Glutamatergic neuron (in vitro differentiated cells): ENCODE measurements around the gene CMTM5. TPM values are rescaled to one million over a fixed set of nuclear protein-coding genes. Genes with fewer than 3 reads are reported as not detected.

Source experiments
- DNase-seq: peaks from one replicate; pipeline ENCODE4 v3.0.0; 2022
- H3K27ac Mint-ChIP-seq: one replicate; pipeline ENCODE4 v1.8.0; 2020; ENCODE audit warnings: mild to moderate bottlenecking, mixed read lengths, inconsistent platforms; ENCODE audit not compliant: unreplicated experiment
- H3K27me3 Mint-ChIP-seq: one replicate; pipeline ENCODE4 v1.8.0; 2020; ENCODE audit warnings: mild to moderate bottlenecking, moderate library complexity, mixed read lengths, inconsistent platforms; ENCODE audit not compliant: unreplicated experiment
- H3K36me3 Mint-ChIP-seq: one replicate; pipeline ENCODE4 v1.8.0; 2020; ENCODE audit warnings: mild to moderate bottlenecking, mixed read lengths, inconsistent platforms; ENCODE audit not compliant: unreplicated experiment
- H3K4me1 Mint-ChIP-seq: one replicate; pipeline ENCODE4 v1.8.0; 2020; ENCODE audit warnings: mild to moderate bottlenecking, low read depth, mixed read lengths, inconsistent platforms; ENCODE audit not compliant: unreplicated experiment
- H3K4me3 Mint-ChIP-seq: one replicate; pipeline ENCODE4 v1.8.0; 2020; ENCODE audit warnings: mild to moderate bottlenecking, mixed read lengths, inconsistent platforms; ENCODE audit not compliant: unreplicated experiment
- H3K9me3 Mint-ChIP-seq: one replicate; pipeline ENCODE4 v1.8.0; 2020; ENCODE audit warnings: mild to moderate bottlenecking, moderate library complexity, mixed read lengths, inconsistent platforms; ENCODE audit not compliant: unreplicated experiment
- long read RNA-seq: library from polyadenylated mRNA; unstranded; transcript quantifications from one replicate; pipeline ENCODE4 v2.0.0, GENCODE V29; 2020; ENCODE audit not compliant: unreplicated experiment
- total RNA-seq: library from RNA; stranded (reverse); fragmentation: NEBNext Ultra II Directional; extraction: Animal tissue kit (Norgen Biotek cat#: 25700); gene quantifications from one replicate; pipeline ENCODE4 v1.2.1, GENCODE V29; 2021; ENCODE audit not compliant: unreplicated experiment
- TF ChIP-seq, protein P1 (sequence below): fragments of 200-600 bp; sonication (generic); IDR thresholded peaks from one replicate; pipeline ENCODE4 v1.5.0; 2021; ENCODE audit not compliant: partially characterized antibody, unreplicated experiment

The CMTM5 gene, protein sequence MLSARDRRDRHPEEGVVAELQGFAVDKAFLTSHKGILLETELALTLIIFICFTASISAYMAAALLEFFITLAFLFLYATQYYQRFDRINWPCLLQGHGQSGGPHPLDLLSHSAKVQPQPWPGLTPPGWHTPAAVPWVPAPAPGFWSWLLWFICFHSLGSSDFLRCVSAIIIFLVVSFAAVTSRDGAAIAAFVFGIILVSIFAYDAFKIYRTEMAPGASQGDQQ
- not detected for total RNA-seq
- long read RNA-seq, result 0 reads

DNA sequence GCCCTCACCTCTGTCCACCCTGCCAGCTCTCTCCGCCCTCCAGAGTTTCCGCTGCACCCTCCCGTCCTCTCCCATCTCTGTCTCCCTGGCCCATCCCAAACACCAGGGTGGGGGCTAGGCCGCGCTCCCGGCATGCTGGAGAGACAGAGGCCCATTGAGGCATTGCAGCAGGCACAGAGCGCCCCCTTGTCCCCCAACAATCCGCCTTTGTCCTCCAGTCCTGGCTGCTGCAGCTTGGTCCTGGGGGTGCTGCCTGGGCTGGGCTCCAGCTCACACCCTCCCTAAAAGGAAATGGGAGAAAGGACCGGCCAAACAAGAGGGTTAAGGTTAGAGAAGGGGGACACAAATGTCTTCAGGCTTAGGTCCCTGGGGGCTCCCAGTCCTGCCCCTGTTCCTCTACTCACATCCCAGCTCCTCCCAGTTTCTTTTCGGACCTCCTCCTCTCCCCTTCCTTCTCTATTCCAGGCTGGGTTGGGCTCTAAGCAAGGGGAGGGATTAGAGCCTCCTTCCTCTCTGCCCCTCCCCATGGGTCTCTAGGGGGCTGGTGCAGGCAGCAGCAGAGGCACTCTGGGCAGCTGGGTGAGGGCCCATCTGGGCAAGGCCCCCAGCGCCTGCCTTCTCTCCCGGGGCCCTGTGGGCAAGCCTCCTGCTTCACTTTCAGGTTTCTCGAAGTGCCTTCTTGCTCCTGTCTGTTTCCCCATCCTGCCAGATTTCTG, at the start of gene CMTM5:
Gene CMTM5 (plus strand): TSS at position 565 of the 716 bp plus-strand sequence. CDS start 206 bp downstream, outside the sequence.
- Mint-ChIP-seq H3K27ac (no peak within 1 kb of the TSS), H3K9me3 (peaks cover 4% of the 10 kb centered on the region), H3K27me3 (peaks cover 2% of the 10 kb centered on the region), H3K4me3 (peak within 1 kb of the TSS; percentile 15), H3K36me3 (no peaks in the 10 kb centered on the region), H3K4me1 (peaks cover 24% of the 10 kb centered on the region)
- TF ChIP-seq, protein P1, sequence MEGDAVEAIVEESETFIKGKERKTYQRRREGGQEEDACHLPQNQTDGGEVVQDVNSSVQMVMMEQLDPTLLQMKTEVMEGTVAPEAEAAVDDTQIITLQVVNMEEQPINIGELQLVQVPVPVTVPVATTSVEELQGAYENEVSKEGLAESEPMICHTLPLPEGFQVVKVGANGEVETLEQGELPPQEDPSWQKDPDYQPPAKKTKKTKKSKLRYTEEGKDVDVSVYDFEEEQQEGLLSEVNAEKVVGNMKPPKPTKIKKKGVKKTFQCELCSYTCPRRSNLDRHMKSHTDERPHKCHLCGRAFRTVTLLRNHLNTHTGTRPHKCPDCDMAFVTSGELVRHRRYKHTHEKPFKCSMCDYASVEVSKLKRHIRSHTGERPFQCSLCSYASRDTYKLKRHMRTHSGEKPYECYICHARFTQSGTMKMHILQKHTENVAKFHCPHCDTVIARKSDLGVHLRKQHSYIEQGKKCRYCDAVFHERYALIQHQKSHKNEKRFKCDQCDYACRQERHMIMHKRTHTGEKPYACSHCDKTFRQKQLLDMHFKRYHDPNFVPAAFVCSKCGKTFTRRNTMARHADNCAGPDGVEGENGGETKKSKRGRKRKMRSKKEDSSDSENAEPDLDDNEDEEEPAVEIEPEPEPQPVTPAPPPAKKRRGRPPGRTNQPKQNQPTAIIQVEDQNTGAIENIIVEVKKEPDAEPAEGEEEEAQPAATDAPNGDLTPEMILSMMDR, result no peak
- DNase-seq, result peak; percentile 50

DNA sequence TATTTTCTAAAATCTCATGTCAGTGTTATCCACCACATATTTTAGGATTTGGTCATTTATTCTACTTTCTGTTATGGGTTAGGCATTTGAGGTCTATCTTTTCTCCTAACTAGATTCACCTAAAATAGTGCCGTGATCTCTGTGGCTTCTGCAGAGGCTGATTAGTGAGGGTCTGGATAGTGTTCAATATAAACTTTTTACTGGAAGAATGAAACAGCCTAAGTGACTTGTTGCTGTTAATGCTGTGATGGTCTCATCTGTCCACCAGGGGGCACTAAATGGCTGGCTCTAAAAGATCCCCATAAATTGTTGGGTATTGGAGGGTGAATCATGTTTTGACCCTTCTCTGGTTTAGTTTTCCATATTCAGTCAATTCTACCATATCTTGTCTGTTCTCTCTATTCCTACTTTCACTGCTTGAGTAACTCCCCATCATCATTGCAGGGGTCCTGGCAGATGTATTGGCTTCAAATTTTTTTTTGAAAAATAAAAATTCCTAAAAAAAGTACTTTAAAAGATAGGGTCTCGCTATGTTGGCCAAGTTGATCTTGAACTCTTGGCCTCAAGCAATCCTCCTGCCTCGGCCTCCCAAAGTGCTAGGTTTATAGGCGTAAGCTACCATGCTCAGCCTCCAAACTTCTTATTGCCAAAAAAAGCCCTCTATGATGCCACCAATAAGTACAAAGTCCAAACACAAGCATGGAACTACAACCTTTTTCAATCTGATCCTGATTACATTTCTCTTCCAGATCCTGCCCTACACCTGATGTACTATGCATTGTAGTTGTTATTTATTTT, 48.7 kb upstream of the CMTM5 start:
- Mint-ChIP-seq H3K27me3 (peaks cover 2% of the 10 kb centered on the region), H3K9me3 (peaks cover 4% of the 10 kb centered on the region), H3K4me1 (peaks cover 4% of the 10 kb centered on the region), H3K27ac (no peak overlapping the region), H3K4me3 (no peak overlapping the region), H3K36me3 (no peaks in the 10 kb centered on the region)
- TF ChIP-seq, protein P1, result peak; percentile 94
- peak; percentile 66 for DNase-seq

DNA sequence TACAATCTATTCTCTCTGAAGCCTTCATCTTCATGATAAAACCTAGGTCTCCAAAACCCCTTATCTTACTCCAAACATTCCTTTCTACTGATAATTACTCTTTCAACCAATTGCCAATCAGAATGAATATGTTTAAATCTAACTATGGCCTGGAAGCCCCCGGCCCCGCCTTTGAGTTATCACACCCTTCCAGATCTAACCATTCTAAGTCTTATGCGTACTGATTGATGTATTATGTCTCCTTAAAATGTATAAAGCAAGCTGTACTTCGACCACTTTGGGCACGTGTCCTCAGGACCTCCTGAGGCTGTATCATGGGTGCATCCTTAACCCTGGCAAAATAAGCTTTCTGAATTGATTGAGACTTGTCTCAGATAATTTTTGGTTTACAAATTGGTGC, 41.2 kb upstream of the CMTM5 start:
- Mint-ChIP-seq H3K27ac (no peak overlapping the region), H3K4me3 (no peak overlapping the region), H3K9me3 (peaks cover 5% of the 10 kb centered on the region)

DNA sequence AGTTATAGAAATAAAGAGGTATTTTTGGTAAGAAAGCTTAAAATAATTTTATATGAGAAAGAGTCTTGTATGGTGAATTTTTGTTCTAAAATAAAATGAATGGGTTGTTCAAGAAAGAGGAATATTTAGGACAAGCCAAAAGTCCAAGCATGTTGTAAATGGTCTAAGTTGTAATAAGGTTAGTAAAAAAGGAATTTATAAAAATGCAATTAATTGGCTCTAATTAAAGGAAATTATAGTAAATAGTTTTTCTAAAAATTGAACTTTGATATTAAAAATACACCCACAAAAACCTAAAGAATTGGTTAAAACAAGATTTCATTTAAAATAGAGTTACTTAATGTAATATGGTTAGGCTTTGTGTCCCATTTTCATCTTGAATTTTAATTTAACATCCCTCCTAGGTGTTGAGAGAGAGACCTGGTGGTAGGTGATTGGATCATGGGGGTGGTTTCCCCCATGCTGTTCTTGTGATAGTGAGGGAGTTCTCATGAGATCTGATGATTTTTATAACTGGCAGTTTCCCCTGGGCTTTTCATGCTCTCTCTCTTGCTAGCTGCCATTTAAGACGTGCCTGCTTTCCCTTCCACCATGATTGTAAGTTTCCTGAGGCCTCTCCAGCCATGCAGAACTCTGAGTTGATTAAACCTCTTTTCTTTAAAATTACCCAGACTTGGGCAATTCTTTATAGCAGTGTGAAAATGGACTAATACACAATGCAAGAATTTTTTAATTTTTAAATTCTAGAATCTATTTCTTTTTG, 37.2 kb upstream of the CMTM5 start:
- Mint-ChIP-seq H3K4me1 (no peaks in the 10 kb centered on the region), H3K4me3 (no peak overlapping the region), H3K27ac (no peak overlapping the region), H3K9me3 (peaks cover 5% of the 10 kb centered on the region), H3K36me3 (peaks cover 5% of the 10 kb centered on the region), H3K27me3 (no peaks in the 10 kb centered on the region)
- no peak for DNase-seq
- TF ChIP-seq, protein P1, result no peak

More for the DNA sequence above, 41.2 kb upstream of the CMTM5 start:
- TF ChIP-seq, protein P1, result no peak
- DNase-seq, result no peak
- Mint-ChIP-seq H3K36me3 (peaks cover 5% of the 10 kb centered on the region), H3K27me3 (no peaks in the 10 kb centered on the region), H3K4me1 (no peaks in the 10 kb centered on the region)
